ENCODE measurements around the gene TUBGCP3.

Gene TUBGCP3

DNA sequence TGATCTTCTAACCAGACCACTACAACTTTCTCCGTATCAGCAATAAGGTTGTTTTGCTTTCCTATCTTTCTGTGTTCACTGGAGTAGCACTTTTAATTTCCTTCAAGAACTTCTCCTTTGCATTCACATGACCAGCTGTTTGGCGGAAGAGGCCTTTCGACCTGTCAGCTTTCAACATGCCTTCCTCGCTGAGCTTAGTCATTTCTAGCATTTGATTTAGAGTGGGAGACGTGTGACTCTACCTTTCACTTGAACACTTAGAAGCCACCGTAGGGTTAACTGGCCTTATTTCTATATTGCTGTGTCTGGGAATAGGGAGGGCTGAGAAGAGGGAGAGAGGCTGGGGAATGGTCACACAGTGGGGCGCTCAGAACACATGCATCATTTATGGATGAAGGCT lies 104.7 kb downstream of the TUBGCP3 start:
- no peak for DNase-seq (ENCODE audit: low read depth in 2 of 2)

DNA sequence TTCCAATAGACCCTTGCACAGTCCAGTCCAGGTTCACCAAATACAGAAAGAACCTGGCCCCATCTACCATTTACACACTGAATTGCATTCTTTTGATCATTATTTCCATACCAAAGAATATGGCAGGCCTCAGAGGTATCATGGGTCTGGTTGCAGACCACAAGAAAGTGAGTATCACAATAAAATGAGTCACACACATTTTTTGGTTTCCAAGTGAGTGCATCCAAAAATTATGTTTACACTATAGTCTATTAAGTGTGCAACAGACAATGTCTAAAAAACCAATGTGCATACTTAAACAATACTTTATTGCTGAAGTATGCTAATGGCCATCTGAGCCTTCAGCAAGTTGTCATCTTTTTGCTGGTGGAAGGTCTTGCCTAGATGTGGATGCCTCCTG lies 106.5 kb downstream of the TUBGCP3 start:
- no peak for DNase-seq (ENCODE audit: low read depth in 2 of 2)

- no peak for DNase-seq (ENCODE audit: low read depth in 2 of 2)
Measured at GRCh38 chr13:112479389-112479788, 108.6 kb downstream of the TUBGCP3 start.

- DNase-seq (ENCODE audit: low read depth in 2 of 2), result no peak
Measured at GRCh38 chr13:112477070-112477619, 110.8 kb downstream of the TUBGCP3 start.

- no peak for DNase-seq (ENCODE audit: low read depth in 2 of 2)
Measured at GRCh38 chr13:112475889-112476288, 112.1 kb downstream of the TUBGCP3 start.

- DNase-seq (ENCODE audit: low read depth in 2 of 2), result no peak
Measured at GRCh38 chr13:112474869-112475268, 113.1 kb downstream of the TUBGCP3 start.

GRCh38 chr13:112473818-112474217 lies 114.1 kb downstream of the TUBGCP3 start:
- DNase-seq (ENCODE audit: low read depth in 2 of 2), result no peak

DNA sequence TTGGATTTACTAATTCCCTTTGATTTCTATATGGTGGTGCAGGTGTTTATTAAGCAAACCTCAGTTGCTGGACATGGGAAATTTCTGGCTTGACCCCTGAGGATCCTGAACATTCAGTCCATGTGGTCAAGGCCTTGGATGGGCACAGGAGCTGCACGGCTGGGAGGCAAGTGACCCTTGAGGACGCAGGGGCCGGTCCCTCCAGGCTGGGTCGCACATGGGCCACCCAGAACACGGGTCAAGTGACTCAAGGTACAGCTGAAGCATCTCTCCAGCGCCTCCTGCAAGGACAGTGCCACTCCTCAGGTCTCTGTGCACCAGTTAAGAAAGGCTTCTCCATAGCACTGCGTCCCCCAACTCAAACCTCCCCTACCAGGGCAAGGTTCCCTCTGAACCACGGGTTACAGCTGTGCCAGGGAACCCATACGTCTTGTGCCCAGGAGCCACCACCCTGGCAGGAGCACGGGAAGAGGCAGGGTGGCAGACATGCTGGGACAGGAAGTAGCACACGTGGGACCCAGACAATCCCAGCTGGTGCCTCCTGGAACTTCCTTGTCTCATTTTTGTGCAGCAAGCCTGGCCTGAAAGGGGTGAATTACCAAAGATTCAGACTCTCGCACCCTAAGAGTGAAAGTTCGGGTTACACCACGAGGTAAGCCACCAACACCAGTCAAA lies 118.7 kb downstream of the TUBGCP3 start:
- DNase-seq (ENCODE audit: low read depth in 2 of 2), result no peak

- DNase-seq (ENCODE audit: low read depth in 2 of 2), result no peak
Measured at GRCh38 chr13:112468069-112468468, 119.9 kb downstream of the TUBGCP3 start.

GRCh38 chr13:112467236-112467635 lies 120.7 kb downstream of the TUBGCP3 start:
- DNase-seq (ENCODE audit: low read depth in 2 of 2), result no peak

GRCh38 chr13:112466132-112467058 lies 121.6 kb downstream of the TUBGCP3 start:
- DNase-seq (ENCODE audit: low read depth in 2 of 2), result no peak

DNA sequence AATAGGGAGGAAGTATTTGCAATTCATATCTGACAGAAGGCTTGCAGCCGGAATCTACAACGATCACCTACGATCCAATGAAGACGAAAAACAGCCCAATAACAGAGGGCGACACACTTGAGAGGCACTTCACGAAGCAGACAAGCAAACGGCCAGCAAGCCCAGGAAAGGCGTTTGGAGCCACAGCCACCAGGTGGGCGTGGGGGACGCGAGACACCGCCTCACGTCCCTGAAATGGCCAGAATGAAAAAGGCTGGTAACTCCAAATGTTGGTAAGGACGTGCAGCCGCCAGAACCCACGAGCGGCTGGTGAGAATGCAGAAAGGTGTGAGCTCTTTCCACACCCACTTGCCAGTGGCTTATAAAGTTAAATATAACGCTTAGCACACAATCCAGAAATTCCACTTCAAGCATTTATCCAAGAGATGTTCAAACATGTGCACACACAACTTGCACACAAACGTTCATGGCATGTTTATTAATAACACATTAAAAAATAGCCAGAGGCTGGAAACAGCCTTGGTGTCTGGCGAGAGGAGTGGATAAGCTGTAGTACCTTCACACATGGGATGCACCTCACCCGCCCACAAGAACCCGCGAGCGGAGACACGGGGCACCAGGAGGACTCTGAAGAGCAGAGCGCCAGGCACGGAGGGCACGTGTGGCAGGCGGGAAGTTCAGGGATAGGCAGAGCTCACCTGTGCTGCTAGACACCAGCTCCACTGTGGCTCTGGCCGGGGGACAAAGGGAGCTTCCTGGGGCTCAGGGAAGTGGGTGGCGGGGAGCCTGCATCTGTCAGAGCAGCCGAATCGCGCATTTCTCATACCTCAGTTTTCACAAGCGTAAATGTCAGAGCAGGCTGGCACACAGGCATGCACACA lies 122.5 kb downstream of the TUBGCP3 start:
- DNase-seq (ENCODE audit: low read depth in 2 of 2), result no peak

- DNase-seq (ENCODE audit: low read depth in 2 of 2), result no peak
Measured at GRCh38 chr13:112464720-112465119, 123.2 kb downstream of the TUBGCP3 start.

DNA sequence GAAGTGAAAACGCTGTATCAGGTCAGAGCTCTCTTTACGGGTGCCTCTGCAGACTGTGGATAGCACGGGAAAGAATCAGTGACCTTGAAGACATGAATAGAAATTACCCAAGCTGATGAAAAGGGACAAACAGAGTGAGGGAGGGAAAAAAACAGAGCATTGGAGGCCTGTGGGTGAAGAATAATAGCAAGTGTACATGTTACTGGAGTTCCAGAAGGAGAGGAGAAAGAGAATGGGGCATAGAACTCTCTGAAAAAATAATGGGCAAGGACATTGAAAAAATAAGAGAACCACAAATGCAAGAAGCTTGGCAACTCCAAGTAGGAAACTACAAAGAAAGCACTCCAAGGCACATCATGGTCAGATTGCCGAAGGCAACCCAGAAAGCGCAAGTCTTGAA lies 125.5 kb downstream of the TUBGCP3 start:
- no peak for DNase-seq (ENCODE audit: low read depth in 2 of 2)

- DNase-seq (ENCODE audit: low read depth in 2 of 2), result no peak
Measured at GRCh38 chr13:112457485-112457884, 130.5 kb downstream of the TUBGCP3 start.

- DNase-seq (ENCODE audit: low read depth in 2 of 2), result no peak
Measured at GRCh38 chr13:112457081-112457480, 130.9 kb downstream of the TUBGCP3 start.

- no peak for DNase-seq (ENCODE audit: low read depth in 2 of 2)
Measured at GRCh38 chr13:112456138-112457056, 131.6 kb downstream of the TUBGCP3 start.

GRCh38 chr13:112455476-112456059 lies 132.4 kb downstream of the TUBGCP3 start:
- DNase-seq (ENCODE audit: low read depth in 2 of 2), result no peak

DNA sequence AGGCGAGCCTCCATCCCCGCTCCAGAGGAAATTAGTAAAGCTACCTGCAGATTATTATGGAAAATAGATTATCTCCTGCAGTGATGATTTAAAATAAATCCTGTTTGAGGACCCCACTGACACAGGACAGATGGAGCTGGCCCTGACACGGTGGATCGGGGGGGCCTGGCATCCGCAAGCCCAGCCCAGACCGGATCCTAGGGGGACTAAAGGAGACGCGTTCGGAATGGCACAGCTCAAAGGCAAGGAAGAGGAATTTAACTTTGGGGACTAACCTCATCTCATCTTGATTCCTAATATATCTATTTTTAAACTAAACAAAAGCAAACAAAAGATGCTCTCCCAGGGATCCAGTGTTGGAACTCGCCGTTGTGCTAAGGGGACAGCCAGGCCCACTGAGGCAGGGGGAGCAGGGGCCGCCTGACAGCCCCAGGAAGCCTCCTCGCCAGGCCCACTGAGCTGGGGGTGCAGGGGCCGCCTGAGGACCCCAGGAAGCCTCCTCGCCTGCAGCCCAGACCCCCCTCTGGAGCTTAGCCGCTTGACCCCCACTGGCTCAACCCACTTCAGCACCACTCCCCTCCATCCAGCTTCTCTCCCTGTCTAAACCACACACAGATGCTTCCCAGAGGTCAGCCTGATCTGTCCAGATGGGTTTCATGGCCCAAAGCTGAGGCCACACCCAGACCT lies 133.2 kb downstream of the TUBGCP3 start:
- no peak for DNase-seq (ENCODE audit: low read depth in 2 of 2)
